ENCODE measurements around the gene RANBP6.
"Not testable (repeated sequence)": the region's sequence is repeated elsewhere in the genome, so short reads cannot be mapped to it uniquely, and the experiment has no call there.

Gene RANBP6

GRCh38 chr9:6015278-6016157 is at the start of gene RANBP6:
RANBP6 (minus strand) TSS chr9:6015624; CDS start chr9:6015607, 17 bp downstream.
- peak; percentile 100 for DNase-seq

GRCh38 chr9:6063146-6063545 is 47.7 kb upstream of the RANBP6 start:
- DNase-seq: not testable (repeated sequence)

DNA sequence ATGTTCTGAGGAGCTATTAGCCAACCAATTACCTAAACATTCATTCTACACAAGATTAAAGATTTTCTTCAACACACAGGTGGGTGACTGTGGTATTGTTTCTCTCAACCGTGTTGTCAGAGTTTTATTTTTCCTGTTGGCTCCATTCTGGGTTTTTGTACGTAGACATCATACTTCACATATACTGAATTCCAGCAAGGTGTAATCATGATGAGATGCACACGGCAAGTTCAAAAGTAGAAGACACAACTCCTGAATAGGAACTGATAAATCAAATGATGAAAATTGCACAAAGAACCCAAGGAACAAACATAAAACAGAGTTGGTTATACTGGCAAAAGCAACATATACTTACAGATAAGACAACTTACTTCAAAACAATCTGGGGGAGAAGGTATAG is 40.2 kb upstream of the RANBP6 start:
- no peak for DNase-seq

DNA sequence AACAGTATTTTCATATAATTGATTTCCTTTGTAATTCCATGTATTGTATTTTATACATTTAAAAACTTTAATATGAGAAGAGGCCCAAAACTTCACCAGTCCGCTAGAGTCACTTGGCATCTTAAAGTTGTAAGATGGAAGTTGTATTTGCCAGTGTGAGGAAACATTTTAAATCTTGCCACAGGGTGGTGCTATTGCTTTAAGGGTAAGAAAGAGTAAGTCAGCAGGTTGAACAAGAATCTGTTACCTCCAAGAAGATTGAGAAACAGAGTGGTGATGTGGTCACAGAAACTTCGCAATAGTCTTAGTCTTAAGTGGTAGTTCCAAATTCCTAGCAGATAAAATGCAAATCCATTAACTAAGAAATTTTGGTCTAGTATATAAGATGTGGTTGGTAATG is 39.8 kb upstream of the RANBP6 start:
- peak; percentile 100 for DNase-seq

GRCh38 chr9:6054280-6055099 is 39.1 kb upstream of the RANBP6 start:
- peak; percentile 100 for DNase-seq

DNA sequence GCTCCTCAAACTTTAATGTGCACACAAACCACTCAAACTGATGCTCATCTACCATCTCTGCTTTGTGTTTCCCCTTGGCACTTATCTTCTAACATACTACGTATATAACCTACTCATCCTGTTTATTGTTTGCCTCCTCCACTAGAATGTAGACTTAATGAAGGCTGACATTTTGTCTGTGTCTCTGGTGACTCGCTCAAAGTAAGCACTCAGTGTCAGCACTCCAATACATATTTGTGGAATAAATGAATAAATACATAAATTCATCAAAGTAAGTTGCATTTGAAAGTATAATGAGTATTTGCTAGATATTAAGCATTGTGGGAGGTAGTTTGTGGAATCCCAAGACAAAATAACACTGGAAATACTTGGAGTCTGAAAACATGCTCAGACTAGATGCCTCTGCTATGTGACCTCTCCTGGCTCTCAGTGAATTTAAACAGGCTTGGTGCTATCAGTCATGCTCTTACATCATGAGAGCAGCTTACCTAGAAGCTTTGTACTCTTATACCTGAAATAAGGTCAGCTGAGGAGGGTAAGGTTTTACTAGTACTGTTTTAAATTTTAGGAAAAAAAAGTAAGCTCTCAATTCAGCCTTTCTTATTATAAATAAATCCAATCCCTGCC is 37.0 kb upstream of the RANBP6 start:
- no peak for DNase-seq

DNA sequence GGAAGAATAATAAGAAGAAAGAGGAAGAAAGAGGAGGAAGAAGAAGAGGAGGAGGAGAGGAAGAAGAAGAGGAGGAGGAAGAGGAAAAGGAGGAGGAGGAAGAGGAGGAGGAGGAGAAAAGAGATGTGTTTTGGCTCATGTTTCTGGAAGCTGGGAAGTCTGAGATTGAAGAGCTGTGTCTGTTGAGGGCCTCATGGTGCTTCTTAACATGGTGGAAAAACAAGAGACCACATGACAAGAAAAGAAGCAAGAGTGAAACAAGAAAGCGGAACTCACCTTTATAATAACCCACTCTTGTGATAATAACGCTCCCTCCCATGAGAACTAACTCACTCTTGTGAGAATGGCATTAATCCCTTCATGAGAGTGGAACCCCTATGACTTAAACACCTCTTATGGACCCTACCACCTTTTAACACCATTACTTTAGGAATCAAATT is 36.1 kb upstream of the RANBP6 start:
- no peak for DNase-seq

- DNase-seq: peak; percentile 99
Observed at GRCh38 chr9:6049798-6050197, 34.4 kb upstream of the RANBP6 start.

- DNase-seq: no peak
Observed at GRCh38 chr9:6048039-6048438, 32.6 kb upstream of the RANBP6 start.

DNA sequence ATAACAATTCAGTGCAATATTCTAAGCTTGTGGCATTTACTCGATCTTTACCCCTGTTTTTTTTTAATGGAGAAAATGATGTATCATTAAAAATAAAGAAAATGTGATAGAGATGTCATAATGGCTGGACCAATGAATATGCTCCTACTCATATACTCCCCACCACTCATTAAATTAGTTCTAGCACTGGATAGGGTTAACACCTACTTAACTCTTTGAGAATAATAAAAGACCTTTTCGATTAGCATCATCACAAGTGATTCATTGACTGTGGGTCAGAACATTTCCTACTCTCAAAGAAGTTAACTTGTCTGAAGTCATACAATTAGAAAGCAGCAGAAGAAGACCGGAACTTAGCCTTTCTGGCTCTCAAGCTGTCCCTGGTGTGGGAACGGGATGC is 31.6 kb upstream of the RANBP6 start:
- no peak for DNase-seq

- no peak for DNase-seq
Observed at GRCh38 chr9:6045364-6045763, 29.9 kb upstream of the RANBP6 start.

DNA sequence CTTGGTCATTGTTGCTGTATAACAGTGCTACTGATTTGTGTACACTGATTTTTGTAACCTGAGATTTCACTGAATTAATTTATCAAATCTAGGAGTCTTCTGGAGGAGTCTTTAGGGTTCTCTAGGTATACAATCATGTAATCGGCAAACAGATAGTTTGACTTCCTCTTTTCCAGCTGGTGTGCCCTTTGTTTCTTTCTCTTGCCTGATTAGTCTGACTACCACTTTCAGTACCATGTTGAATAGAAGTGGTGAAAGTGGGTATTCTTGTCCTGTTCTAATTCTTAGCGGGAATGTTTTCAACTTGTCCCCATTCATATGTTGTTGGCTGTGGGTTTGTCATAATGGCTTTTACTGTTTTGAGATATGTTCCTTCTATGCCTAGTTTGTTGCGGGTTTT is 24.7 kb upstream of the RANBP6 start:
- peak; percentile 95 for DNase-seq

DNA sequence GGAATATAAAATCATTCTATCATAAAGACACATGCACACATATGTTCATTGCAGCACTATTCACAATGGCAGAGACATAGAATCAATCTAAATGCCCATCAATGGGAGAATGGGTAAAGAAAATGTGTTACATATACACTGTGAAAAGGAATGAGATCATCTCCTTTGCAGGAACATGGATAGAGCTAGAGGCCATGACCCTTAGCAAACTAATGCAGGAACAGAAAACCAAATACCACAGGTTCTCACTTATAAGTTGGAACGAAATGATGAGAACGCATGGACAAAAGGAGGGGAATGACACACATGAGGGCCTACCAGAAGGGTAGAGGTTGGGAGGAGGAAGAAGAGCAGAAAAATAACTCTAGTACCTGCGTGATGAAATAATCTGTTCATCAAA is 21.0 kb upstream of the RANBP6 start:
- DNase-seq: no peak

- no peak for DNase-seq
Observed at GRCh38 chr9:6034954-6035353, 19.5 kb upstream of the RANBP6 start.

DNA sequence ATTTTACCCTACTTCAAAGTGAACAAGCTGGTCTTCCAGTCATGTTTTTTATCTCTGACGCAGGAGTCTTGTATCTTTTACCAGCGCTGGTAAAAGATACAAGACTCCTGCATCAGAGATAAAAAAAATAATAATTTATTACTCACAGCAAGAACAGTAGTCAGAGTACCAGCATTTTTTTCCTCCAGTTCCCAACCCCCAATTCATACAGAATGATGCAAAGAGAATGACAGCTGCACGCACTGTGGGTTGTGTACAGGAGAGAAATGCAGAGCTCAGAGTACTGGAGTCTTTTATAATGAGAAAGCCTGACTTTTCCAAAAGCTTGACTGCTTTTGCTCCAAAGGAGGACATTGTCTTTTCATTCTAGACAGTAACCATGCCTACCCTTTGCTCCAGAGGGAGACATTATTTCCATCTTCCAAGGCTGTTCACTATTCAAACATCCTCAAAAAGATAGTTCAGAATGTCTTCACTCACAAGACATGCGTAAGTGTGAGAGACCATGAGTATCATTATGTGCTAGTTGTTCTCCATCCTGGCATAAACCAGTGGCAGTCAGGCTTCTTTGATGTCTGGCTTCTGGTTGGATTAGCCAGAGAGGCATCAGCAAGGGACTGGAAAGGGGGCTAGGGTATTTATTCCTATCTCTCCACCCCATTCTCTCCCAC is 14.3 kb upstream of the RANBP6 start:
- DNase-seq: peak; percentile 93

DNA sequence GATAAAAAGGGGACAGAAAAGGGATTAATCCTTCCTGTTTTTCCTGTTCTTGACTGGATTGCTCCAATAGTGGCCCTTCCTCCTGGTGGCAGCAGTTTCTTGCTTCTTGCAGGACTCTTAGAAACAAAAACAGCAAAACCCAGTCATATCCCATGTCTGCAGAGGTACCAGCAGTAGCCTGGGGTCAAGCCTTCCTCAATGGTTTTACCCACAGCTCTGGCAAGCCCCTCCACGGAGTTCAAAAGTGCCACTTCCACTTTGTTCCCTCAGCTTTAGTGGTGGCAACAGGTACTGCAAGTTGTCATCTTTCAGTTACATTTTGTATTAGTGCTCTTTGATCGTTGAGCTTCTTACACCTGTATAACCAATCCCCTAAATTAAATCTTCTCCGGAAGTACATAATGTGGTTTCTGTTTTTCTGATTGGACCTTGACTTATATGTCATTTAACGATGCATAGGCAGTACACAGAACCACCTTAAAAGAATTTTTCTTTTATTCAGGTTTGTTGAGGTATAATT is 8.7 kb upstream of the RANBP6 start:
- peak; percentile 99 for DNase-seq

GRCh38 chr9:6016975-6017374 is 1.6 kb upstream of the RANBP6 start:
- DNase-seq: not testable (repeated sequence)

DNA sequence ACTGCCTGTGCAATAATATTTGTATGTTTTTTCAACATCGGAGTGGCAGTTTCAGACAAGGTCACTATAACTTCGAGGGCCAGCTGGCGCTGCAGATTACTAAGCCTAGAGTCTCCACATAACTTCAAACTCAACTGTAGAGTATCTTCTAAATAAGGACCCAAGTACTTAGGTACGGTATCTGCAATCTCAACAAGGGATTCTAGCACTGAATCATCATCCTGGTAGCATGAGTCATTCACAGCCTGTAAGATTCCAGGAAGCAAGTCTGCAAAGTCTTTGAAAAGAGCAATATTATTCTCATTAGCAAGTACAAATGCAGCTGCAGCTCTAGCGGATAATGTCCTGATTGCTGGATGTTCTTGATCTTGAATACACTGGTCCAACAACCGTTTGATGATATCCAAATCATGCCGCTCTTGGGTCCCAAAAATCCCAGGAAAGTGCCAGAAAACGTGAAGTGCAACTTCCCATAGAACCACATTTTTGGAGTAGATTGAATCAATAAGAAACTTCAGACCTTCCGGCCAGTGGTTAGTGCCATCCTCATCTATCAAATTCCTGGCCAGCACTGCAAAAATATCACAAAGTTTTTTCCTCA is 654 bp downstream of the RANBP6 start:
- peak; percentile 90 for DNase-seq

GRCh38 chr9:6008169-6008979 is 7.0 kb downstream of the RANBP6 start:
- DNase-seq: peak; percentile 100

DNA sequence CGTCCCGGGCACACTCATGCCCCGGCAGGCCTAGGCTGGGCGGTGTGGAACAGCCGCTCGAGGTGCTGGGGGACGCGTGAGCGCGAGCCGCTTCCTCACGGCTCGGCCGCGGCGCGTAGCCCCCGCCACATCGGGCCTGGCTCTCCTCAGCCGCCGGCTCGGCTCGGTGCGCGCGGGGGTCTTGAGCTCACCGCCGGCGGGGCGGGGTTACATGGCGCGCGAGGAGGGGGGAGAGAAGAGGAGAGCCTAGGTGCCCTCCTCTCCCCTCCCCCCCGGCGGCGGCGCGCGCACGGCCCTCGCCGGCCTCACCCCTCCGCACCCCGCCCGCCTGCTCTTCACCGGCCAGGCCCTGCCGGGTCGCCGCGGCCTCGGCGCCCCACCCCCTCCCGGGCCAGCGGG is 7.7 kb downstream of the RANBP6 start:
- peak; percentile 100 for DNase-seq

DNA sequence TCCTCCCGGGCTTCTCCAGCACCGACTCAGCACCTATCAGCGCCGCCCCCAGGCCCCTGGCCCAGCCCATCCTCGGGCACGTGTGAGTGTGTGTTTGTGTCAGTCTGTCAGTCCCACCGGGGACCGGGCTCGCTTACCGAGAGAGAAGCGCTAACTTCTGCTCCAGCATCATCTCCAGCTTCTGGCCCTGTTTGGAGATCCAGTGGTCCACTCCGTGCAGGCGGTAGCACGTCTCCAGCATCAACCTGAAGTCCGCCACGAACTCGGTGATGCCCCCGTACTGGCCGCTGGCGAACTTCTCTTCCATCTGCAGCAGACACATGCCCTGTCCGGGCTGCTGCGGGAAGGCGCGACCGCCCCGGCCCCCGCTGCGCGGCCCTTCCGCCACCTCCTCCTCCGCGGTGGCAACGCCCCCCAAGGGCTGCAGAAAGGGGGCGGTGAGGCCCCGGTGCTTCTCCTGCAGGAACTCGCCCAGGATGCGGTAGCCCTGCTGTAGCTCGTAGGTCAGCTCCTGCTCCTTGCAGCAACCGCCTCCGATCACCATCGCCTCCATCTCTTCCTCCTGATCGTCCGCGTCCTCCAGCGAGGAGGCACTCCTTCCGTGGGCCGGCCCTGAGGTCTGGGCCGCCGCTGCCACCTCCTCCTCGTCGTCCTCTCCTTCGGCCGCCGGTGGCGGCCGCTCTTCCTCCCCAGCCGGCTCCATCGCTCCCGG is 8.2 kb downstream of the RANBP6 start:
- DNase-seq: peak; percentile 100

Measured in OCI-M1 (cell line).